GM12878 (cell line): ENCODE measurements around the gene NEUROG2. TPM values are rescaled to one million over a fixed set of nuclear protein-coding genes. Genes with fewer than 3 reads are reported as not detected.

Source experiments
- BACH1 ChIP-seq: fragments of 450-650 bp; IDR thresholded peaks from 2 replicates; pipeline ENCODE4 v1.6.1; 2017; ENCODE audit warnings: mild to moderate bottlenecking, borderline replicate concordance
- BHLHE40 ChIP-seq, 2 experiments: fragments of 450-650 bp in 1 of 2; IDR thresholded peaks; 2 replicates each; pipeline ENCODE4 v1.6.1; 2011 to 2017; ENCODE audit warnings: low read depth in 2 of 2, borderline replicate concordance in 1 of 2, improper control_type of control experiment in 1 of 2, low read length in 1 of 2, mild to moderate bottlenecking in 1 of 2
- CREB1 ChIP-seq: IDR thresholded peaks from 2 replicates; pipeline ENCODE4 v1.6.1; 2012; ENCODE audit warnings: low read depth, mild to moderate bottlenecking, inconsistent platforms
- CTCF ChIP-seq, 3 experiments: IDR thresholded peaks in 2 of 3; conservative IDR thresholded peaks in 1 of 3; 2 replicates each; pipeline ENCODE4 v1.5.1; 2011; ENCODE audit warnings: low read depth in 3 of 3, low read length in 3 of 3, mild to moderate bottlenecking in 3 of 3, control low read depth in 2 of 3, moderate library complexity in 2 of 3, inconsistent platforms in 1 of 3, mixed read lengths in 1 of 3; ENCODE audit not compliant: control insufficient read depth in 2 of 3, insufficient read depth in 1 of 3; ENCODE audit errors: extremely low read depth in 1 of 3
- EED ChIP-seq: sonication (generic); IDR thresholded peaks from 2 replicates; pipeline ENCODE4 v1.6.1; 2016; ENCODE audit warnings: antibody characterized with exemption, low read depth
- EGR1 ChIP-seq, 2 experiments: IDR thresholded peaks; 1 replicate in 1 of 2; 2 replicates in 1 of 2; pipeline ENCODE4 v1.6.1; 2011 to 2012; ENCODE audit warnings: low read depth in 2 of 2, low read length in 2 of 2, borderline replicate concordance in 1 of 2, mild to moderate bottlenecking in 1 of 2, moderate library complexity in 1 of 2
- FOXK2 ChIP-seq: fragments of 450-650 bp; IDR thresholded peaks from 2 replicates; pipeline ENCODE4 v1.6.1; 2017; ENCODE audit warnings: mild to moderate bottlenecking, moderate library complexity
- GATAD2B ChIP-seq: fragments of 450-650 bp; conservative IDR thresholded peaks from 2 replicates; pipeline ENCODE4 v1.6.1; 2017; ENCODE audit warnings: low read depth, mild to moderate bottlenecking, moderate library complexity
- IRF4 ChIP-seq: IDR thresholded peaks from 2 replicates; pipeline ENCODE4 v1.6.1; 2011; ENCODE audit warnings: low read depth, low read length
- MEF2B ChIP-seq: fragments of 450-650 bp; IDR thresholded peaks from 2 replicates; pipeline ENCODE4 v1.6.1; 2018; ENCODE audit warnings: mild to moderate bottlenecking, moderate library complexity; ENCODE audit not compliant: partially characterized antibody, poor library complexity, severe bottlenecking
- MYB ChIP-seq: fragments of 150-350 bp; IDR thresholded peaks from 2 replicates; pipeline ENCODE4 v1.6.1; 2014; ENCODE audit warnings: mild to moderate bottlenecking, low read depth, low read length, borderline replicate concordance
- NBN ChIP-seq: fragments of 450-650 bp; IDR thresholded peaks from 2 replicates; pipeline ENCODE4 v1.6.1; 2016
- NFYB ChIP-seq: IDR thresholded peaks from 2 replicates; pipeline ENCODE4 v1.6.1; 2011; ENCODE audit warnings: low read depth, mild to moderate bottlenecking, low read length, improper control_type of control experiment, moderate library complexity; ENCODE audit not compliant: insufficient read depth
- NR2F1 ChIP-seq: fragments of 450-650 bp; conservative IDR thresholded peaks from 2 replicates; pipeline ENCODE4 v1.6.1; 2017; ENCODE audit warnings: mild to moderate bottlenecking
- PAX5 ChIP-seq: IDR thresholded peaks from 2 replicates; pipeline ENCODE4 v1.6.1; 2011; ENCODE audit warnings: low read depth, low read length, borderline replicate concordance
- PML ChIP-seq: IDR thresholded peaks from 2 replicates; pipeline ENCODE4 v1.6.1; 2012; ENCODE audit warnings: low read length, inconsistent platforms
- RAD21 ChIP-seq: IDR thresholded peaks from 2 replicates; pipeline ENCODE4 v1.6.1; 2011; ENCODE audit warnings: mild to moderate bottlenecking, low read depth, low read length, moderate library complexity; ENCODE audit not compliant: insufficient read depth
- RB1 ChIP-seq: fragments of 450-650 bp; formaldehyde crosslinking; IDR thresholded peaks from 2 replicates; pipeline ENCODE4 v1.6.1; 2017; ENCODE audit warnings: mild to moderate bottlenecking, borderline replicate concordance
- SIN3A ChIP-seq: IDR thresholded peaks from 2 replicates; pipeline ENCODE4 v1.6.1; 2012; ENCODE audit warnings: low read depth, low read length, improper control_type of control experiment
- SMARCA5 ChIP-seq: fragments of 450-650 bp; IDR thresholded peaks from 2 replicates; pipeline ENCODE4 v1.6.1; 2017; ENCODE audit warnings: mild to moderate bottlenecking
- SMC3 ChIP-seq: IDR thresholded peaks from 2 replicates; pipeline ENCODE4 v1.6.1; 2011; ENCODE audit warnings: low read length, improper control_type of control experiment, borderline replicate concordance
- SUZ12 ChIP-seq: fragments of 200-600 bp; sonication (generic); IDR thresholded peaks from one replicate; pipeline ENCODE4 v1.6.1; 2018; ENCODE audit warnings: antibody characterized with exemption, mild to moderate bottlenecking; ENCODE audit not compliant: unreplicated experiment
- TBL1XR1 ChIP-seq: IDR thresholded peaks from 2 replicates; pipeline ENCODE4 v1.6.1; 2012; ENCODE audit warnings: low read depth, low read length, improper control_type of control experiment
- TCF12 ChIP-seq: IDR thresholded peaks from 2 replicates; pipeline ENCODE4 v1.6.1; 2011; ENCODE audit warnings: low read depth, mild to moderate bottlenecking, low read length
- ZNF207 ChIP-seq: fragments of 450-650 bp; IDR thresholded peaks from 2 replicates; pipeline ENCODE4 v1.6.1; 2014; ENCODE audit warnings: antibody characterized with exemption, mild to moderate bottlenecking, borderline replicate concordance
- ZNF217 ChIP-seq: fragments of 450-650 bp; IDR thresholded peaks from 2 replicates; pipeline ENCODE4 v1.6.1; 2017; ENCODE audit warnings: antibody characterized with exemption, mild to moderate bottlenecking
- polyA plus RNA-seq, 11 experiments: library from polyadenylated mRNA; depleted of rRNA in 4 of 11; unstranded in 6 of 11; stranded (reverse) in 5 of 11; fragments of >200 nt; fragmentation: Nextera tagmentation in 4 of 11; fragmentation: Illumina TruSeq in 1 of 11; extraction: Ambion mirVana in 4 of 11; extraction: Trizol in 1 of 11; gene quantifications; 1 replicate in 1 of 11; 2 replicates in 10 of 11; pipeline versions ENCODE4 v1.2.1 to v1.2.3, GENCODE V29; 2011 to 2016; ENCODE audit warnings: inconsistent platforms in 2 of 11, missing spikeins in 2 of 11, low read depth in 1 of 11
- total RNA-seq, 4 experiments: library from RNA; depleted of rRNA in 3 of 4; stranded (reverse); fragments of >200 nt in 3 of 4; fragmentation: Illumina TruSeq in 1 of 4; extraction: Trizol in 1 of 4; gene quantifications; 2 replicates each; pipeline versions ENCODE4 v1.2.1 to v1.2.3, GENCODE V29; 2013 to 2021
- TF ChIP-seq, protein P1 (sequence below): fragments of 450-650 bp; formaldehyde crosslinking; IDR thresholded peaks from 2 replicates; pipeline ENCODE4 v1.4.0; 2022; ENCODE audit warnings: mild to moderate bottlenecking, moderate library complexity

NEUROG2 gene
- total and polyA plus RNA-seq, 10 of the 15 experiments (the other 5 are each of a cell fraction or from before 2014, with no cell fraction given): 0.53 to 3.3 (median 1.1) TPM

GRCh38 chr4:112523764-112524505 lies 8.0 kb upstream of the NEUROG2 start (continued):
- TF ChIP-seq MYB (0 out of 2 replicates have a peak, but pooled peaks have one; percentile 11), CREB1 (no peak), RB1 (peak; percentile 66; the same call in 1 of the 2 replicates), PML (no peak), RAD21 (peak; percentile 85), ZNF217 (no peak), GATAD2B (peak; percentile 79; the same call in 1 of the 2 replicates), CTCF (IDR thresholded peaks at IDR 0.05 in 2 of 3, conservative IDR thresholded peaks at IDR 0.05 in 1 of 3; ENCODE audit: control insufficient read depth in 2 of 3, extremely low read depth in 1 of 3, insufficient read depth in 1 of 3, low read depth in 3 of 3, low read length in 3 of 3) (peak; percentile 88 to 92 (median 90)), SMARCA5 (peak; percentile 91; the same call in 1 of the 2 replicates), MEF2B (peak; percentile 29), ZNF207 (no peak), SMC3 (peak; percentile 91), TBL1XR1 (0 out of 2 replicates have a peak, but pooled peaks have one; percentile 37), IRF4 (0 out of 2 replicates have a peak, but pooled peaks have one; percentile 26), EGR1 (IDR thresholded peaks at IDR 0.05; ENCODE audit: borderline replicate concordance in 1 of 2, low read depth in 2 of 2, low read length in 2 of 2) (peak in 1 of 2 experiments; percentile 54; a peak in 1 of 3 replicates), BACH1 (peak; percentile 33; the same call in 1 of the 2 replicates), EED (no peak), SIN3A (no peak), TCF12 (0 out of 2 replicates have a peak, but pooled peaks have one; percentile 62), SUZ12 (no peak), BHLHE40 (IDR thresholded peaks at IDR 0.05; ENCODE audit: borderline replicate concordance in 1 of 2, low read depth in 2 of 2, low read length in 1 of 2) (peak; percentile 66 to 77; a peak in 3 of 4 replicates), NBN (peak; percentile 47; the same call in 1 of the 2 replicates), NR2F1 (peak; percentile 54; the same call in 1 of the 2 replicates), FOXK2 (no peak), PAX5 (0 out of 2 replicates have a peak, but pooled peaks have one; percentile 33), NFYB (0 out of 2 replicates have a peak, but pooled peaks have one; percentile 35)
- TF ChIP-seq, protein P1, sequence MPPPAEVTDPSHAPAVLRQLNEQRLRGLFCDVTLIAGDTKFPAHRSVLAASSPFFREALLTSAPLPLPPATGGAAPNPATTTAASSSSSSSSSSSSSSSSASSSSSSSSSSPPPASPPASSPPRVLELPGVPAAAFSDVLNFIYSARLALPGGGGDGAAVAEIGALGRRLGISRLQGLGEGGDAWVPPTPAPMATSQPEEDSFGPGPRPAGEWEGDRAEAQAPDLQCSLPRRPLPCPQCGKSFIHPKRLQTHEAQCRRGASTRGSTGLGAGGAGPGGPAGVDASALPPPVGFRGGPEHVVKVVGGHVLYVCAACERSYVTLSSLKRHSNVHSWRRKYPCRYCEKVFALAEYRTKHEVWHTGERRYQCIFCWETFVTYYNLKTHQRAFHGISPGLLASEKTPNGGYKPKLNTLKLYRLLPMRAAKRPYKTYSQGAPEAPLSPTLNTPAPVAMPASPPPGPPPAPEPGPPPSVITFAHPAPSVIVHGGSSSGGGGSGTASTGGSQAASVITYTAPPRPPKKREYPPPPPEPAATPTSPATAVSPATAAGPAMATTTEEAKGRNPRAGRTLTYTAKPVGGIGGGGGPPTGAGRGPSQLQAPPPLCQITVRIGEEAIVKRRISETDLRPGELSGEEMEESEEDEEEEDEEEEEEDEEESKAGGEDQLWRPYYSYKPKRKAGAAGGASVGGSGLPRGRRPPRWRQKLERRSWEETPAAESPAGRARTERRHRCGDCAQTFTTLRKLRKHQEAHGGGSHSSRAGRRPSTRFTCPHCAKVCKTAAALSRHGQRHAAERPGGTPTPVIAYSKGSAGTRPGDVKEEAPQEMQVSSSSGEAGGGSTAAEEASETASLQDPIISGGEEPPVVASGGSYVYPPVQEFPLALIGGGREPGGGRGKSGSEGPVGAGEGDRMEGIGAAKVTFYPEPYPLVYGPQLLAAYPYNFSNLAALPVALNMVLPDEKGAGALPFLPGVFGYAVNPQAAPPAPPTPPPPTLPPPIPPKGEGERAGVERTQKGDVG (CRISPR knock-in tag): no peak
